Fibroblast of skin of back (primary cell): ENCODE results near the gene ALMS1. TPM values are rescaled to one million over a fixed set of nuclear protein-coding genes. Genes with fewer than 3 reads are reported as not detected.
"Not testable (repeated sequence)": the region's sequence is repeated elsewhere in the genome, so short reads cannot be mapped to it uniquely, and the experiment has no call there.

Experiments used
- DNase-seq: peaks from one replicate; pipeline ENCODE4 v3.0.0-alpha.2; 2013
- polyA plus RNA-seq, 2 experiments: library from polyadenylated mRNA; unstranded; fragments of 120-200 nt; gene quantifications; one replicate each; pipeline ENCODE4 v1.2.1, GENCODE V29; 2013; ENCODE audit not compliant: insufficient read length in 2 of 2

Gene ALMS1, protein sequence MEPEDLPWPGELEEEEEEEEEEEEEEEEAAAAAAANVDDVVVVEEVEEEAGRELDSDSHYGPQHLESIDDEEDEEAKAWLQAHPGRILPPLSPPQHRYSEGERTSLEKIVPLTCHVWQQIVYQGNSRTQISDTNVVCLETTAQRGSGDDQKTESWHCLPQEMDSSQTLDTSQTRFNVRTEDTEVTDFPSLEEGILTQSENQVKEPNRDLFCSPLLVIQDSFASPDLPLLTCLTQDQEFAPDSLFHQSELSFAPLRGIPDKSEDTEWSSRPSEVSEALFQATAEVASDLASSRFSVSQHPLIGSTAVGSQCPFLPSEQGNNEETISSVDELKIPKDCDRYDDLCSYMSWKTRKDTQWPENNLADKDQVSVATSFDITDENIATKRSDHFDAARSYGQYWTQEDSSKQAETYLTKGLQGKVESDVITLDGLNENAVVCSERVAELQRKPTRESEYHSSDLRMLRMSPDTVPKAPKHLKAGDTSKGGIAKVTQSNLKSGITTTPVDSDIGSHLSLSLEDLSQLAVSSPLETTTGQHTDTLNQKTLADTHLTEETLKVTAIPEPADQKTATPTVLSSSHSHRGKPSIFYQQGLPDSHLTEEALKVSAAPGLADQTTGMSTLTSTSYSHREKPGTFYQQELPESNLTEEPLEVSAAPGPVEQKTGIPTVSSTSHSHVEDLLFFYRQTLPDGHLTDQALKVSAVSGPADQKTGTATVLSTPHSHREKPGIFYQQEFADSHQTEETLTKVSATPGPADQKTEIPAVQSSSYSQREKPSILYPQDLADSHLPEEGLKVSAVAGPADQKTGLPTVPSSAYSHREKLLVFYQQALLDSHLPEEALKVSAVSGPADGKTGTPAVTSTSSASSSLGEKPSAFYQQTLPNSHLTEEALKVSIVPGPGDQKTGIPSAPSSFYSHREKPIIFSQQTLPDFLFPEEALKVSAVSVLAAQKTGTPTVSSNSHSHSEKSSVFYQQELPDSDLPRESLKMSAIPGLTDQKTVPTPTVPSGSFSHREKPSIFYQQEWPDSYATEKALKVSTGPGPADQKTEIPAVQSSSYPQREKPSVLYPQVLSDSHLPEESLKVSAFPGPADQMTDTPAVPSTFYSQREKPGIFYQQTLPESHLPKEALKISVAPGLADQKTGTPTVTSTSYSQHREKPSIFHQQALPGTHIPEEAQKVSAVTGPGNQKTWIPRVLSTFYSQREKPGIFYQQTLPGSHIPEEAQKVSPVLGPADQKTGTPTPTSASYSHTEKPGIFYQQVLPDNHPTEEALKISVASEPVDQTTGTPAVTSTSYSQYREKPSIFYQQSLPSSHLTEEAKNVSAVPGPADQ (N-terminal part only)
- 16.9 TPM for polyA plus RNA-seq (2013, experiment 1 of 2; ENCODE audit: insufficient read length)
- polyA plus RNA-seq (2013, experiment 2 of 2; ENCODE audit: insufficient read length), result 13.6 TPM

DNA sequence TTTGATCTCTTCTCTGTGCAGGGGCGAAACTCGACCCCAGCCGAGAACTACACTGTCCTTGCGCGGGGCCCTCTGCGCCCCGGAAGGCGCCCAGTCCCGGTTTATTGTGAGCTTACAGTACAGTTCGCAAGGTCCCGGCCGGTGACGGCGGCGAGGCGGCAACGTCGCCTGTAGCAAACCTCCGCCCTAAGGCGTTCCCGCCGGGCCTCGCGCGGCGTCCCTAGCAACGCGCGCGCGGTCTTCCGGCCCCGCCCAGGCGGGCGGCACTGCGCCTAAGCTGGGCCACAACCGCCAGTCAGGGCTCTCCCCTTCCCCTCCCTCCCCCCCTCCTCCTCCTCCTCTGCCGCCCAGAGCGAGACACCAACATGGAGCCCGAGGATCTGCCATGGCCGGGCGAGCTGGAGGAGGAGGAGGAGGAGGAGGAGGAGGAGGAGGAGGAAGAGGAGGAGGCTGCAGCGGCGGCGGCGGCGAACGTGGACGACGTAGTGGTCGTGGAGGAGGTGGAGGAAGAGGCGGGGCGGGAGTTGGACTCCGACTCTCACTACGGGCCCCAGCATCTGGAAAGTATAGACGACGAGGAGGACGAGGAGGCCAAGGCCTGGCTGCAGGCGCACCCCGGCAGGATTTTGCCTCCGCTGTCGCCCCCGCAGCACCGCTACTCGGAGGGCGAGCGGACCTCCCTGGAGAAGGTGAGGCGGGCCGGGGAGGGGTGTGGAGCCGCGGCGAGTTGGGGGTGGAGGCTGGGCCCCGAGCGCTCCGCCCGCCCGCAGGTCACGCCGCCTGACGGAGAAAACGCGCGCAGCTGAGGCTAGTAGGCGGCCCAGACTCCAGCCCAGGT, at the start of gene ALMS1:
Gene ALMS1, plus strand, starts transcription at position 333 of the 838 bp plus-strand sequence. Its CDS starts 33 bp downstream, at position 366.
- DNase-seq, result peak; percentile 92

DNA sequence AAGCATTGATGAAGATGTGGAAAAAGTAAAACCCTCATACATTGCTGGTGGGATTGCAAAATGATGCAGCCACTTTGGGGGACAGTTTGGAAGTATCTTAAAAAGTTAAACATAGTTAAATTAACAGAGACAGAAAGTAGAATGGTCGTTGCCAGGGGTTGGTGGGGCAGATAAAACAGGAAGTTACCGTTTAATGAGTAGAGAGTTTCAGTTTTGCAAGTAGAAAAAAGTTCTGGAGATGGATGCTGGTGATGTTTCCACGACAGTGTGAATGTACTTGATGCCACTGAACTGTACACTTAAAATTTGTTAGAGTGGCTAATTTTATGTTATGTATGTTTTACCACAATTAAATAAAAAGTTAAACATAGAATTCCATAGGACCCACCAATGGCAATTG, 47.8 kb upstream of the ALMS1 start:
- no peak for DNase-seq

DNA sequence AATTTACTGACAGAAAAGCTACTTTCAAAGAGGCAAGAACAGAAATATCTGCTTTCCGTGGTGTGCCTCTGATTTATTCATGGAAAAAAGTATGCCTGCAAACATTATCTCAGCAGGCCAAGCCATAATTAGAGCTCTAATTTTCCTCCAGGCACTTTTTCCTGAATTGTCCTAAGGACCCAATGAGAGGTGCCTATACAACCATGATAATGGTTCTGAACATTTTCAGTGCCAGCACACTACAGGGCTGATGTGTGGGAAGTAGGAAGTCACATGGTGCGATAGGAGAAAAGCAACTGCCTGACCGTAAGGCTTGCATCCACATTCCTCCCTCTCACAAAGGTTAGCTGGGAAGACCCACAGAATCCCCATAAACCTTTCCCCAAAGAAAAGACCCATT, 46.4 kb upstream of the ALMS1 start:
- no peak for DNase-seq

GRCh38 chr2:73341039-73341438, 44.6 kb upstream of the ALMS1 start:
- DNase-seq, result no peak

- DNase-seq, result no peak
Measured at GRCh38 chr2:73343992-73344391, 41.6 kb upstream of the ALMS1 start.

GRCh38 chr2:73344747-73345146, 40.9 kb upstream of the ALMS1 start:
- DNase-seq, result not testable (repeated sequence)

GRCh38 chr2:73350035-73350691, 35.5 kb upstream of the ALMS1 start:
- peak; percentile 1 for DNase-seq

DNA sequence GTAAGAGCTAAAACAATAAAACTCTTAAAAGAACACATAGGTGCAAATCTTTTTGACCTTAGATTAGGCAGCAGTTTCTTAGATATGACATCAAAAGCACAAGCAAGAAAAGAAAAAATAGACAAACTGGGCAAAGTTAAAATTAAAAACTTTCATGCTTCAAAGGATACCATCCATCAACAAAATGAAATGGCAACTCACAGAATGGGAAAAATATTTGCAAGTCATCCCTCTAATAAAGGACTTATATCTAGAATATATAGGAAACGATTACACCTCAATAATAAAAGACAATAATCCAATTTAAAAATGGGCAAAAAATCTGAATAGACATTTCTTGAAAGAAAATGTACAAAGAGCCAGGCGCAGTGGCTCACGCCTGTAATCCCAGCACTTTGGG, 29.5 kb upstream of the ALMS1 start:
- DNase-seq, result no peak

- no peak for DNase-seq
Measured at GRCh38 chr2:73359915-73360697, 25.5 kb upstream of the ALMS1 start.

DNA sequence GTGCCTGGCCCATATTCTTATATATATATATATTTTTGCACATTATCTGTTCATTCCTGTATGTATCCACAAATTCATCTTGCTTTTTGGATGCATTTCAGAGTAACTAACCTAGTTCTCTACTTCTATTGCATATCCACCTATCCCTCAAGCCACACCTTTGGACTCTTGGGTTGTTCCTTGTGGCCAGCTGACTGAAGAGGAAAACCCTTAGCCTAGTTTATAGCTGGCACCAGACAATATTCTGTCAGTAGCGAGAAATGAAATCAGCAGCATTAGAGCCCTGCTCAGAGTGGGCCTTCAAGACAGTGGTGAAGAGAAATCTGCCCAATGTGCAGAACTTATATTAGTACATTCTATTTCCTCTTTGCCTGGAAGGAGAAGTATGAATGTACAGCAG, 19.6 kb upstream of the ALMS1 start:
- DNase-seq, result no peak

GRCh38 chr2:73368781-73369180, 16.9 kb upstream of the ALMS1 start:
- DNase-seq, result no peak

DNA sequence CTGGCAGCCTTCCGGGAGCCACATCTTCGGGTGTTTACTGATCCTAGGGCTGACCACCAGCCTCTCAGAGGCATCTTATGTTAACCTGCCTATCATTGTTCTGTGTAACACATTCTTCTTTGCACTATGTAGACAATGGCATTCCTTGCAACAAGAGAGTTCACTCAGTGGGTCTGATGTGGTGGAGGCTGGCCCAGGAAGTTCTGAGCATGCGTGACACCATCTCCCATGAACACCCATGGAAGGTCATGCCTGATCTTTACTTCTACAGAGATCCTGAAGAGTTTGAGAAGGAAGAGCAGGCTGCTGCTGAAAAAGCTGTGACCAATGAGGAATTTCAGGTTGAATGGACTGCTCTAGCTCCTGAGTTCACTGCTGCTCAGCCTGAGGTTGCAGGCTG, 15.3 kb upstream of the ALMS1 start:
- no peak for DNase-seq

GRCh38 chr2:73373344-73373743, 12.3 kb upstream of the ALMS1 start:
- no peak for DNase-seq

DNA sequence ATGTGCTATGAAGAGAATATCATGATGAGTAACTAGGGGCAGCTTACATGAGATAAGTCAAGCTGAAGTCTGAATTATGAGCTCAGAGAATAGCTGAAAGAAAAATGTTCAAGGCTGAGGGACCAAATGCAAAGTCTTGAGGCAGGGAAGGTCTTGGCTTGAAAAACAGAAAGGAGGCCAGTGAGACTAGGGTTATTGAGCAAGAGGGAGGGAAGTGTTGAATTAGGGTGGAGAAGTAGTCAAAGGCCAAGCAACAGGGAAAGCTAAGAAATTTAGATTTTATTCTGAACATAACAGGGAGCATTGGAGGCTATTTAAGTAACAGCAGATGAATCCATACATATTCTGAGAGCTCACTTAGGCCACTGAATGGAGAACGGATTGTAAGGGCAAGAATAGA, 11.4 kb upstream of the ALMS1 start:
- no peak for DNase-seq

DNA sequence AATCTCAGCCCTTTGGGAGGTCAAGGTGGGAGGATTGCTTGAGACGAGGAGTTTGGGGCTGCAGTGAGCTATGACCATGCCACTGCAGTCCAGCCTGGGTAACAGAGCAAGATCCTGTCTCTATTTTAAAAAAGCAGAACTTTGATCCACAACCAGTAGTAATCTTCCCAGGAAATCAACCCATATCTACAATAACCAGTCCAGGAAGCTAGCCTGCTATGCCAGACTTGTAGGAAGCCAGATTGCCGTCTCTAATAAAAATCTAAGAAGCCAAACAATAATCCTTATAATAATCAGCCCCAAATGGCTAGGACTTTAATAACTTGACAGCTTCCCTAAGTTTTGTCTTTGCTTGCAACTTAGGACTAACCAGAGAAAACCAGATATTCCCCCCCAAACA, 9.0 kb upstream of the ALMS1 start:
- DNase-seq, result no peak

DNA sequence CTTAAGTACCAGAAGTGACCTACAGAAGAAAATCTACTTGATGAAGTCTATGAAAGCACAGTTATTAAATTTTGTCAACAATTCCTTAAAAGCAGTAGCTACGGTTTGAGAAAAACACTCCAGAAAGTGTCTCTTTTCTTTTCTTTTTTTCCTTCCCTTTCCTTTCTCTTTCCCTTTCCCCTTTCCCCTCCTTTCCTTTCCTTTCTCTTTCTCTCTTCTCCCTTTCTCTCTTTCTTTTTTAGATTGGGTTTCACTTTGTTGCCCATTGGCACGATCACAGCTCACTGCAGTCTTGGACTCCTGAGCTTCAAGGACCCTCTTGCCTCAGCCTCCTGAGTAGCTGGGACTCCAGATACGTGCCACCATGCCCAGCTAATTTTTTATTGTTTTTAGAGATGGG, 2.6 kb upstream of the ALMS1 start:
- no peak for DNase-seq

DNA sequence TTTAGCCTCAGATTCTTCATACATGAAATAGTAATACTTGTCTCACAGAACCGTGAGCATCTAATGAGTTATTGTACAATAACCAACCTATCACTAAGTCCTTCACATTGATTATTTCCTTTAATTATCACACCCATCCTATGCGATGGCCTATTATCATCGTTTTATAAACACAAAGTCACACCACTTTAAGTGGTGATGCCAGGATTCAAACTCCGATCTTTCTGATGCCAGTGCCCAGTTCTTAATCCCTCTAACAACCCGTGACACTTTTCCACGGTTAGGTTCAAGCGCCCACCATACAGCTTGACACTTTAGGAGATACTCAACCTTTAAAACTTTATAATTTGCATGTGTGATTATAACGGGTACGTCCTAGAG, 523 bp upstream of the ALMS1 start:
- DNase-seq, result no peak

- DNase-seq, result no peak
Measured at GRCh38 chr2:73386342-73386868, 769 bp downstream of the ALMS1 start.

GRCh38 chr2:73386894-73387636, 1.4 kb downstream of the ALMS1 start:
- no peak for DNase-seq
